Measurements from ENCODE around the gene TRIM7.
"Not testable (repeated sequence)": the region's sequence is repeated elsewhere in the genome, so short reads cannot be mapped to it uniquely, and the experiment has no call there.

- not testable (repeated sequence) for TF ChIP-seq CTCF (optimal IDR thresholded peaks at IDR 0.05 in 1 of 3, IDR thresholded peaks at IDR 0.05 in 1 of 3, conservative IDR thresholded peaks at IDR 0.05 in 1 of 3; ENCODE audit: extremely low read depth in 1 of 3, insufficient read depth in 2 of 3, low read length in 3 of 3); EZH2 (IDR thresholded peaks at IDR 0.05; ENCODE audit: low read length)
Observed at GRCh38 chr5:181160755-181161533, 44.1 kb downstream of the TRIM7 start.

Data from keratinocyte (primary cell).